OCI-LY7 (cell line): ENCODE results near the gene SYNGAP1.

Source experiments
- CTCF ChIP-seq: fragments of 200-600 bp; sonication (generic); conservative IDR thresholded peaks from 2 replicates; pipeline ENCODE4 v1.5.1; 2014; ENCODE audit warnings: mild to moderate bottlenecking, antibody characterized with exemption, low read length, moderate library complexity, mixed read lengths
- EZH2phosphoT487 ChIP-seq: fragments of 200-600 bp; sonication (generic); IDR thresholded peaks from 2 replicates; pipeline ENCODE4 v1.6.1; 2018; ENCODE audit warnings: low read depth, borderline replicate concordance, mild to moderate bottlenecking, mixed run types, antibody characterized with exemption, low read length, moderate library complexity, mixed read lengths

- TF ChIP-seq CTCF (no peak), EZH2phosphoT487 (no peak)
Observed at GRCh38 chr6:33411632-33412005, 8.2 kb upstream of the SYNGAP1 start.
